Neural progenitor cell (in vitro differentiated cells): ENCODE results near the gene OR4D9. TPM values are rescaled to one million over a fixed set of nuclear protein-coding genes. Genes with fewer than 3 reads are reported as not detected.

ENCODE experiments used
- DNase-seq: peaks from one replicate; pipeline ENCODE4 v3.0.0-alpha.2; 2016; ENCODE audit warnings: low spot score
- H2AFZ ChIP-seq: fragments of 200-600 bp; sonication (generic); replicated peaks from 2 replicates; pipeline ENCODE4 v1.6.1; 2016; ENCODE audit warnings: antibody characterized with exemption
- H3F3A ChIP-seq: fragments of 200-600 bp; sonication (generic); 2 replicates; pipeline ENCODE4 v1.6.1; 2016; ENCODE audit warnings: antibody characterized with exemption, low read depth
- H3K27ac ChIP-seq: fragments of 200-600 bp; sonication (generic); 2 replicates; pipeline ENCODE4 v1.5.1; 2016; ENCODE audit warnings: mild to moderate bottlenecking
- H3K27me3 ChIP-seq: fragments of 200-600 bp; sonication (generic); 2 replicates; pipeline ENCODE4 v1.6.1; 2016; ENCODE audit warnings: mild to moderate bottlenecking, moderate library complexity
- H3K36me3 ChIP-seq: fragments of 200-600 bp; sonication (generic); 2 replicates; pipeline ENCODE4 v1.5.1; 2016
- H3K4me1 ChIP-seq: fragments of 200-600 bp; sonication (generic); 2 replicates; pipeline ENCODE4 v1.6.1; 2016; ENCODE audit warnings: mixed run types
- H3K4me2 ChIP-seq: fragments of 200-600 bp; sonication (generic); 2 replicates; pipeline ENCODE4 v1.6.1; 2016
- H3K4me3 ChIP-seq: fragments of 200-600 bp; sonication (generic); 2 replicates; pipeline ENCODE4 v1.5.1; 2016
- H3K79me2 ChIP-seq: fragments of 200-600 bp; sonication (generic); 2 replicates; pipeline ENCODE4 v1.6.1; 2016; ENCODE audit warnings: low read depth
- H3K9ac ChIP-seq: fragments of 200-600 bp; sonication (generic); 2 replicates; pipeline ENCODE4 v1.6.1; 2016
- H3K9me3 ChIP-seq: fragments of 200-600 bp; sonication (generic); 2 replicates; pipeline ENCODE4 v1.5.1; 2016; ENCODE audit warnings: low read depth
- H4K20me1 ChIP-seq: fragments of 200-600 bp; sonication (generic); 2 replicates; pipeline ENCODE4 v1.6.1; 2016; ENCODE audit warnings: low read depth
- H3K27ac Mint-ChIP-seq: 3 replicates; pipeline ENCODE4 v1.8.0; 2021; ENCODE audit warnings: mixed read lengths
- H3K27me3 Mint-ChIP-seq: 2 replicates; pipeline ENCODE4 v1.8.0; 2022; ENCODE audit warnings: low read depth, mild to moderate bottlenecking, inconsistent platforms, moderate library complexity, mixed read lengths; ENCODE audit not compliant: insufficient read depth
- H3K36me3 Mint-ChIP-seq: 3 replicates; pipeline ENCODE4 v1.8.0; 2021; ENCODE audit warnings: mixed read lengths
- H3K4me1 Mint-ChIP-seq: 3 replicates; pipeline ENCODE4 v1.8.0; 2021; ENCODE audit warnings: mixed read lengths
- H3K4me3 Mint-ChIP-seq: 3 replicates; pipeline ENCODE4 v1.8.0; 2021; ENCODE audit warnings: mild to moderate bottlenecking, moderate library complexity, mixed read lengths
- H3K9me3 Mint-ChIP-seq: 3 replicates; pipeline ENCODE4 v1.8.0; 2020; ENCODE audit warnings: mixed read lengths
- CTCF ChIP-seq: fragments of 200-600 bp; sonication (generic); IDR thresholded peaks from 2 replicates; pipeline ENCODE4 v1.5.1; 2017; ENCODE audit warnings: antibody characterized with exemption, mild to moderate bottlenecking
- EZH2 ChIP-seq: fragments of 200-600 bp; sonication (generic); IDR thresholded peaks from 2 replicates; pipeline ENCODE4 v1.6.1; 2017; ENCODE audit warnings: antibody characterized with exemption, mild to moderate bottlenecking, moderate library complexity
- EZH2phosphoT487 ChIP-seq: fragments of 200-600 bp; sonication (generic); IDR thresholded peaks from 2 replicates; pipeline ENCODE4 v1.6.1; 2017; ENCODE audit warnings: antibody characterized with exemption
- total RNA-seq: library from RNA; depleted of rRNA; stranded (reverse); fragments of >200 nt; gene quantifications from 2 replicates; pipeline ENCODE4 v1.2.3, GENCODE V29; 2015; ENCODE audit warnings: low replicate concordance

Gene OR4D9
- total RNA-seq, 1 donor from 2014 or later = not detected

- H3K9me3 ChIP-seq = no peaks in the 10 kb centered on the region
- H3K4me3 ChIP-seq = peak overlapping the region; percentile 52
- Mint-ChIP-seq H3K36me3 (peaks cover 3% of the 10 kb centered on the region), H3K27ac (peak overlapping the region; percentile 64), H3K27me3 (peaks cover 44% of the 10 kb centered on the region), H3K9me3 (peaks cover 5% of the 10 kb centered on the region), H3K4me1 (peaks cover 44% of the 10 kb centered on the region), H3K4me3 (peak overlapping the region; percentile 87)
- peak overlapping the region; percentile 93 for H2AFZ ChIP-seq
- no peaks in the 10 kb centered on the region for H3K36me3 ChIP-seq
- no peak overlapping the region for H3K27ac ChIP-seq
- no peak for TF ChIP-seq EZH2phosphoT487
- TF ChIP-seq EZH2 = no peak
- no peak for TF ChIP-seq CTCF
- no peak overlapping the region for H3K9ac ChIP-seq
- peaks cover 3% of the 10 kb centered on the region for H3K4me1 ChIP-seq
- peaks cover 70% of the 10 kb centered on the region for H3F3A ChIP-seq
- no peaks in the 10 kb centered on the region for H4K20me1 ChIP-seq
- no peaks in the 10 kb centered on the region for H3K79me2 ChIP-seq
- H3K27me3 ChIP-seq = no peaks in the 10 kb centered on the region
- H3K4me2 ChIP-seq = peak overlapping the region; percentile 81
- DNase-seq = peak; percentile 76
Observed at GRCh38 chr11:59556115-59556916, 45.0 kb downstream of the OR4D9 start.

- Mint-ChIP-seq H3K4me1 (peaks cover 43% of the 10 kb centered on the region), H3K27ac (peak overlapping the region; percentile 34), H3K4me3 (peak overlapping the region; percentile 87), H3K9me3 (peaks cover 4% of the 10 kb centered on the region), H3K27me3 (peaks cover 38% of the 10 kb centered on the region), H3K36me3 (peaks cover 3% of the 10 kb centered on the region)
- peak; percentile 59 for DNase-seq
- no peak overlapping the region for H3K9ac ChIP-seq
- peaks cover 3% of the 10 kb centered on the region for H3K4me1 ChIP-seq
- H3K9me3 ChIP-seq = no peaks in the 10 kb centered on the region
- TF ChIP-seq EZH2 = no peak
- TF ChIP-seq CTCF = no peak
- no peak for TF ChIP-seq EZH2phosphoT487
- H3F3A ChIP-seq = peaks cover 69% of the 10 kb centered on the region
- no peaks in the 10 kb centered on the region for H4K20me1 ChIP-seq
- no peak overlapping the region for H3K27ac ChIP-seq
- H3K4me2 ChIP-seq = peak overlapping the region; percentile 81
- no peaks in the 10 kb centered on the region for H3K79me2 ChIP-seq
- H3K4me3 ChIP-seq = peak overlapping the region; percentile 52
- H3K36me3 ChIP-seq = no peaks in the 10 kb centered on the region
- no peaks in the 10 kb centered on the region for H3K27me3 ChIP-seq
- H2AFZ ChIP-seq = peak overlapping the region; percentile 48
Observed at GRCh38 chr11:59556917-59557348, 45.6 kb downstream of the OR4D9 start.

GRCh38 chr11:59558270-59558643, 46.9 kb downstream of the OR4D9 start:
- Mint-ChIP-seq H3K36me3 (peaks cover 3% of the 10 kb centered on the region), H3K4me1 (peaks cover 47% of the 10 kb centered on the region), H3K27me3 (peaks cover 40% of the 10 kb centered on the region), H3K27ac (no peak overlapping the region), H3K4me3 (peak overlapping the region; percentile 87), H3K9me3 (peaks cover 4% of the 10 kb centered on the region)
- H2AFZ ChIP-seq = peak overlapping the region; percentile 82
- no peaks in the 10 kb centered on the region for H4K20me1 ChIP-seq
- H3K9ac ChIP-seq = no peak overlapping the region
- H3K9me3 ChIP-seq = no peaks in the 10 kb centered on the region
- DNase-seq = no peak
- H3F3A ChIP-seq = peaks cover 58% of the 10 kb centered on the region
- H3K27me3 ChIP-seq = no peaks in the 10 kb centered on the region
- peak overlapping the region; percentile 66 for H3K4me2 ChIP-seq
- no peak overlapping the region for H3K27ac ChIP-seq
- H3K79me2 ChIP-seq = no peaks in the 10 kb centered on the region
- H3K36me3 ChIP-seq = no peaks in the 10 kb centered on the region
- H3K4me1 ChIP-seq = no peaks in the 10 kb centered on the region
- no peak for TF ChIP-seq CTCF
- no peak for TF ChIP-seq EZH2phosphoT487
- TF ChIP-seq EZH2 = no peak
- H3K4me3 ChIP-seq = peak overlapping the region; percentile 52
